ENCODE measurements around the gene SPAG6. TPM values are rescaled to one million over a fixed set of nuclear protein-coding genes. Genes with fewer than 3 reads are reported as not detected.

SPAG6 gene
- total RNA-seq, result not detected

DNA sequence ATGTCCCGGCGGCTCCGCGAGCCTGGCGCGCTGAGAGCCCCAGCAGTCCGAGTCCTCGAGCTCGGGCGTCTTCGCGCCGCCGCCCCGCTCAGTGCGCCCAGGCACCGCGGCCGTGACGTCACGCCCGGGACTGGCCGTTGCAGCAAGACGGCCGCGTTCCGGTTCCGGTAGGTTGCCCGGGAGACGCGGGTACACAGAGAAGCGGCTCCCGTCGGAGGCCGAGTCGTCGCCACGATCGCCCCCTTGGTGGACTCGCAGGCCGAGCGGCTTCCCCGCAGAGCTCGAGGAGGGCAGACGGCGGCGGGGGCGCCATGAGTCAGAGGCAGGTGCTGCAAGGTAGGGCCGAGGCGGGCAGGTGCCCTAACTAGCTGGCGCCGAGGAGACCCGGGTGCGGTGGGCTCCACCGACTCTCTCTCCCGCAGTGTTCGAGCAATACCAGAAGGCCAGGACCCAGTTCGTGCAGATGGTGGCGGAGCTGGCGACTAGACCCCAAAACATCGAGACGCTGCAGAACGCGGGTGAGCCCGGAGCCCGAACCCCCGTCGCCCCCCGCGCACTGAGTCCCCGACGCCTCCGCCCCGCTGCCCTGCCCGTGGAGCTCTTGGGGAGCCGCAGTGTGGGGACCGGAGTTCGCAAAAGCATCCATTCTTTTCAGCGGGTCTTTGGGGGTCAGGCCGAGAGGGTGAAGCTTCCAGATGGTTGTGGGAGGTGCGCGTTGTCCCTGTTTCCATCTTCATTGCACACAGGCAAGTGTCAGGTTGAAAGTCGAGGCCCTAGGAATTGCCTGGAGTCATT lies at the start of gene SPAG6:
TSS of gene SPAG6 (plus strand) at position 196 of the 795 bp plus-strand sequence. CDS start at position 312, 116 bp downstream.
- Histone ChIP-seq H3K27ac (no peak within 1 kb of the TSS), H3K4me1 (peaks cover 0 to 19% (median 6%) of the 10 kb centered on the region in 3 donors), H3K4me3 (peak within 1 kb of the TSS in 1 of 2 donors; percentile 30), H3K36me3 (no peaks in the 10 kb centered on the region), H3K9me3 (peaks cover 0 to 11% (median 0%) of the 10 kb centered on the region in 3 donors), H3K27me3 (peaks cover 74% of the 10 kb centered on the region)
- 0% methylated on average over 1 of the region's 83 CpGs for WGBS, 2 donors (ENCODE audit: low coverage in 1 of 2)
- ATAC-seq, result no peak
- no peak for TF ChIP-seq EP300 (IDR thresholded peaks at IDR 0.05)
- no peak for TF ChIP-seq POLR2AphosphoS5 (IDR thresholded peaks at IDR 0.05)
- no peak for TF ChIP-seq POLR2A (IDR thresholded peaks at IDR 0.05)
- TF ChIP-seq CTCF (IDR thresholded peaks at IDR 0.05), result no peak

DNA sequence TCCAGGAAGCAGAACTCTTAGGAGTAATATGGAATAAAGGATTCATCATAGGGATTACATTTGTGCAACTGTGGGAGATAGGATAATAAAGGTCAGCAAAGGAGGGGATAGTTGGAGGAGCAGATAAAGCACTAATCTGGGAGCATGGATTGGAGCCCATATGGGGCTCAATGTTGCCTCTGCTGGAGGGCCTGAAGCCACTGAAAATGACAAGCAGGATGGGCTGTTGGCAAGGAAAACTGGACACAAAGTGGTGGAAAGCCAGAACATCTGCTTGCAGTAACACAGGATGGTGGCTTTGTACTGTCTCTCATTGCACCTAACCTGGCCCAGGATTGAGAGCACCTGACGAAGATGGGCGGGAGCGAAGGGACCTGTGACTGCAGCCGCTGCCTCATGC lies 44.1 kb upstream of the SPAG6 start:
- Histone ChIP-seq H3K27me3 (peaks cover 4% of the 10 kb centered on the region), H3K9me3 (no peaks in the 10 kb centered on the region), H3K27ac (no peak overlapping the region), H3K4me3 (no peak overlapping the region), H3K36me3 (no peaks in the 10 kb centered on the region), H3K4me1 (no peaks in the 10 kb centered on the region)
- WGBS, 2 donors (ENCODE audit: low coverage in 1 of 2), result 100% methylated on average over 3 of the region's 4 CpGs; no CpG with 5 or more reads in 1 of the 2 donors
- ATAC-seq, result no peak
- TF ChIP-seq CTCF (IDR thresholded peaks at IDR 0.05) (no peak), POLR2A (IDR thresholded peaks at IDR 0.05) (no peak), EP300 (IDR thresholded peaks at IDR 0.05) (no peak)

GRCh38 chr10:22303461-22303860 lies 41.8 kb upstream of the SPAG6 start:
- Histone ChIP-seq H3K4me1 (no peaks in the 10 kb centered on the region), H3K36me3 (no peaks in the 10 kb centered on the region), H3K27ac (no peak overlapping the region), H3K9me3 (no peaks in the 10 kb centered on the region), H3K27me3 (no peaks in the 10 kb centered on the region), H3K4me3 (no peak overlapping the region)
- WGBS, 2 donors (ENCODE audit: low coverage in 1 of 2), result 71 to 100% methylated on average over 1 to 2 of the region's 3 CpGs
- ATAC-seq, result no peak
- TF ChIP-seq POLR2A (IDR thresholded peaks at IDR 0.05), result no peak
- TF ChIP-seq POLR2AphosphoS5 (IDR thresholded peaks at IDR 0.05), result no peak
- no peak for TF ChIP-seq EP300 (IDR thresholded peaks at IDR 0.05)
- no peak for TF ChIP-seq CTCF (IDR thresholded peaks at IDR 0.05)

GRCh38 chr10:22305721-22306120 lies 39.6 kb upstream of the SPAG6 start:
- Histone ChIP-seq H3K27ac (no peak overlapping the region), H3K27me3 (no peaks in the 10 kb centered on the region), H3K9me3 (no peaks in the 10 kb centered on the region), H3K4me1 (no peaks in the 10 kb centered on the region), H3K36me3 (no peaks in the 10 kb centered on the region), H3K4me3 (no peak overlapping the region)
- 80 to 83% methylated on average over 2 of the region's 2 CpGs for WGBS, 2 donors (ENCODE audit: low coverage in 1 of 2)
- TF ChIP-seq POLR2A (IDR thresholded peaks at IDR 0.05) (no peak), POLR2AphosphoS5 (IDR thresholded peaks at IDR 0.05) (no peak), EP300 (IDR thresholded peaks at IDR 0.05) (no peak), CTCF (IDR thresholded peaks at IDR 0.05) (no peak)
- no peak for ATAC-seq

GRCh38 chr10:22308390-22308789 lies 36.9 kb upstream of the SPAG6 start:
- no peak for TF ChIP-seq EP300 (IDR thresholded peaks at IDR 0.05)
- TF ChIP-seq POLR2AphosphoS5 (IDR thresholded peaks at IDR 0.05), result no peak
- TF ChIP-seq CTCF (IDR thresholded peaks at IDR 0.05), result no peak
- no peak for TF ChIP-seq POLR2A (IDR thresholded peaks at IDR 0.05)
- Histone ChIP-seq H3K36me3 (no peaks in the 10 kb centered on the region), H3K4me1 (no peaks in the 10 kb centered on the region), H3K9me3 (no peaks in the 10 kb centered on the region), H3K27ac (no peak overlapping the region), H3K4me3 (no peak overlapping the region), H3K27me3 (no peaks in the 10 kb centered on the region)
- no peak for ATAC-seq
- WGBS, 2 donors (ENCODE audit: low coverage in 1 of 2), result 84 to 89% methylated on average over 2 of the region's 2 CpGs
